K562 (cell line): Measurements from ENCODE around the gene PREX1. TPM values are rescaled to one million over a fixed set of nuclear protein-coding genes. Genes with fewer than 3 reads are reported as not detected.

Experiments used
- ATAC-seq: fragments of 200-7000 bp; cut with Tn5 transposase; 3 replicates; pipeline ENCODE4 v1.9.1; 2020; ENCODE audit warnings: moderate library complexity
- BruUV-seq: library from RNA; stranded (reverse); fragments of 400-500 nt; replicated peaks from 2 replicates; lab custom pipeline; 2021; lab: Mats Ljungman, UMichigan
- CTCF ChIA-PET: fragments of 300-600 bp; formaldehyde crosslinking; extraction: SDS; loops from one replicate; lab custom pipeline; 2021; ENCODE audit warnings: low intra/inter-chr PET ratio; lab: Yijun Ruan, JAX
- POLR2A ChIA-PET: fragments of 300-600, 350-650 bp; sonication (Branson Sonifier 250); formaldehyde crosslinking; extraction: SDS; loops from one replicate; lab custom pipeline; 2021; ENCODE audit warnings: antibody characterized with exemption, inconsistent platforms; lab: Yijun Ruan, JAX
- DNase-seq, 4 experiments: peaks; one replicate each; pipeline versions ENCODE4 v3.0.0 to v3.0.0-alpha.2; 2011 to 2018; ENCODE audit warnings: low spot score in 3 of 4, mixed read lengths in 3 of 4; ENCODE audit errors: extremely low read depth in 1 of 4
- FAIRE-seq: peaks from 2 replicates; lab custom pipeline; 2011; peaks lifted over from hg19 to GRCh38; lab: Jason Lieb, UNC
- H2AFZ ChIP-seq: 2 replicates; pipeline ENCODE4 v1.6.0; 2011; ENCODE audit warnings: low read depth, low read length, control low read depth, inconsistent platforms
- H3K27ac ChIP-seq: fragments of 200-600 bp; 3 replicates; pipeline ENCODE4 v1.8.0; 2011; ENCODE audit warnings: low read depth, mild to moderate bottlenecking, control low read depth, inconsistent platforms, low read length, moderate library complexity, mixed read lengths; ENCODE audit errors: extremely low read depth
- H3K27me3 ChIP-seq, 2 experiments: fragments of 300-600 bp in 1 of 2; 2 replicates in 1 of 2; 3 replicates in 1 of 2; pipeline versions ENCODE4 v1.6.0 to v1.8.0; 2011; ENCODE audit warnings: inconsistent platforms in 2 of 2, low read length in 2 of 2, mild to moderate bottlenecking in 1 of 2, mixed read lengths in 1 of 2, moderate library complexity in 1 of 2; ENCODE audit not compliant: control insufficient read depth in 2 of 2, insufficient read depth in 2 of 2
- H3K36me3 ChIP-seq: fragments of 300-600 bp; 3 replicates; pipeline ENCODE4 v1.8.0; 2011; ENCODE audit warnings: mild to moderate bottlenecking, low read length, inconsistent platforms; ENCODE audit not compliant: control insufficient read depth, insufficient read depth
- H3K4me1 ChIP-seq, 2 experiments: fragments of 200-600 bp in 1 of 2; replicated peaks in 1 of 2; 2 replicates in 1 of 2; 3 replicates in 1 of 2; pipeline versions ENCODE4 v1.5.1 to v1.8.0; 2011; ENCODE audit warnings: inconsistent platforms in 2 of 2, low read length in 2 of 2, mild to moderate bottlenecking in 1 of 2, mixed read lengths in 1 of 2, moderate library complexity in 1 of 2; ENCODE audit not compliant: control insufficient read depth in 2 of 2, insufficient read depth in 2 of 2
- H3K4me2 ChIP-seq: 2 replicates; pipeline ENCODE4 v1.6.1; 2011; ENCODE audit warnings: low read length, control low read depth, inconsistent platforms, mixed read lengths; ENCODE audit not compliant: insufficient read depth
- H3K4me3 ChIP-seq: fragments of 200-600 bp; sonication (generic), shearing (Covaris generic); 2 replicates; pipeline ENCODE4 v1.5.1; 2016; ENCODE audit warnings: control low read depth, inconsistent platforms
- H3K79me2 ChIP-seq: fragments of 200-600 bp; 3 replicates; pipeline ENCODE4 v1.8.0; 2011; ENCODE audit warnings: low read length, inconsistent platforms; ENCODE audit not compliant: control insufficient read depth, insufficient read depth
- H3K9ac ChIP-seq, 2 experiments: 2 replicates each; pipeline versions ENCODE4 v1.6.0 to v1.6.1; 2011; ENCODE audit warnings: low read depth in 2 of 2, low read length in 2 of 2, control low read depth in 1 of 2, inconsistent platforms in 1 of 2, mild to moderate bottlenecking in 1 of 2, mixed read lengths in 1 of 2; ENCODE audit not compliant: insufficient read depth in 1 of 2
- H3K9me1 ChIP-seq: one replicate; pipeline ENCODE4 v1.6.0; 2011; ENCODE audit warnings: inconsistent platforms, mild to moderate bottlenecking, low read length, moderate library complexity; ENCODE audit not compliant: control insufficient read depth, insufficient read depth
- H3K9me3 ChIP-seq: replicated peaks from 2 replicates; pipeline ENCODE4 v1.5.1; 2011; ENCODE audit warnings: low read depth, low read length, inconsistent platforms; ENCODE audit not compliant: control insufficient read depth, insufficient read depth
- H4K20me1 ChIP-seq: replicated peaks from 2 replicates; pipeline ENCODE4 v1.6.1; 2011; ENCODE audit warnings: low read length, inconsistent platforms, mixed read lengths; ENCODE audit not compliant: control insufficient read depth, insufficient read depth
- BCOR ChIP-seq: fragments of 450-650 bp; IDR thresholded peaks from 2 replicates; pipeline ENCODE4 v1.6.1; 2016
- BHLHE40 ChIP-seq: IDR thresholded peaks from 2 replicates; pipeline ENCODE4 v1.6.1; 2011; ENCODE audit warnings: low read length, improper control_type of control experiment
- CBX3 ChIP-seq, 2 experiments: IDR thresholded peaks; 1 replicate in 1 of 2; 2 replicates in 1 of 2; pipeline ENCODE4 v1.6.1; 2012; ENCODE audit warnings: inconsistent platforms in 2 of 2, low read length in 2 of 2, borderline replicate concordance in 1 of 2, control low read depth in 1 of 2
- CBX5 ChIP-seq: IDR thresholded peaks from 2 replicates; pipeline ENCODE4 v1.6.1; 2014; ENCODE audit warnings: low read depth, borderline replicate concordance
- GABPB1 ChIP-seq: sonication (generic); formaldehyde crosslinking; IDR thresholded peaks from 2 replicates; pipeline ENCODE4 v1.8.0; 2022; ENCODE audit warnings: mild to moderate bottlenecking, missing genetic modification reagents
- HEY1 ChIP-seq: fragments of 250-450 bp; sonication (Bioruptor Pico); IDR thresholded peaks from 2 replicates; pipeline ENCODE4 v1.5.0; 2020; ENCODE audit warnings: mild to moderate bottlenecking, moderate library complexity, borderline replicate concordance
- KDM1A ChIP-seq, 2 experiments: fragments of 450-650 bp; IDR thresholded peaks; 2 replicates each; pipeline ENCODE4 v1.6.1; 2016; ENCODE audit warnings: mild to moderate bottlenecking in 2 of 2
- MIER1 ChIP-seq: fragments of 450-650 bp; IDR thresholded peaks from 2 replicates; pipeline ENCODE4 v1.6.1; 2016; ENCODE audit warnings: antibody characterized with exemption, mild to moderate bottlenecking, low read depth
- MTA1 ChIP-seq: fragments of 450-650 bp; IDR thresholded peaks from 2 replicates; pipeline ENCODE4 v1.6.1; 2017; ENCODE audit warnings: borderline replicate concordance
- MTA3 ChIP-seq: fragments of 450-650 bp; formaldehyde crosslinking; IDR thresholded peaks from 2 replicates; pipeline ENCODE4 v1.6.1; 2017; ENCODE audit warnings: mild to moderate bottlenecking, borderline replicate concordance
- MYBL2 ChIP-seq, 2 experiments: fragments of 450-650 bp in 1 of 2; sonication (generic) in 1 of 2; formaldehyde crosslinking in 1 of 2; IDR thresholded peaks; 2 replicates each; pipeline versions ENCODE4 v1.6.1 to v1.8.1; 2017 to 2022; ENCODE audit warnings: borderline replicate concordance in 1 of 2, inconsistent platforms in 1 of 2, low read depth in 1 of 2, mild to moderate bottlenecking in 1 of 2, missing genetic modification reagents in 1 of 2, moderate library complexity in 1 of 2
- NELFE ChIP-seq: IDR thresholded peaks from 2 replicates; pipeline ENCODE4 v1.6.1; 2011; ENCODE audit warnings: mild to moderate bottlenecking; ENCODE audit not compliant: insufficient read depth, insufficient read length
- NUFIP1 ChIP-seq: fragments of 450-650 bp; IDR thresholded peaks from 2 replicates; pipeline ENCODE4 v1.6.1; 2018; ENCODE audit not compliant: partially characterized antibody
- RAD51 ChIP-seq: fragments of 450-650 bp; IDR thresholded peaks from 2 replicates; pipeline ENCODE4 v1.7.1; 2016; ENCODE audit warnings: low read depth, mild to moderate bottlenecking, borderline replicate concordance
- THRA ChIP-seq: fragments of 450-650 bp; IDR thresholded peaks from 2 replicates; pipeline ENCODE4 v1.6.1; 2017; ENCODE audit warnings: mild to moderate bottlenecking, moderate library complexity
- TOE1 ChIP-seq, 2 experiments: fragments of 450-650 bp in 1 of 2; sonication (generic) in 1 of 2; formaldehyde crosslinking in 1 of 2; IDR thresholded peaks; 2 replicates each; pipeline versions ENCODE4 v1.7.1 to v1.8.0; 2016 to 2022; ENCODE audit warnings: borderline replicate concordance in 2 of 2, mild to moderate bottlenecking in 2 of 2, antibody characterized with exemption in 1 of 2, inconsistent platforms in 1 of 2, low read depth in 1 of 2, missing genetic modification reagents in 1 of 2, moderate library complexity in 1 of 2
- ZNF436 ChIP-seq: fragments of 250-450, 450-650 bp; sonication (Bioruptor Pico); formaldehyde crosslinking; IDR thresholded peaks from 2 replicates; pipeline ENCODE4 v1.7.0; 2020; ENCODE audit warnings: mild to moderate bottlenecking
- ZNF512 ChIP-seq: IDR thresholded peaks from 2 replicates; pipeline ENCODE4 v1.6.1; 2016; ENCODE audit warnings: missing genetic modification characterization, missing compliant biosample characterization
- WGBS: fragments of 100-300 bp; shearing (Covaris generic); methylation state at CpG from one replicate; pipeline ENCODE4 v1.1.6; 2016; ENCODE audit warnings: low coverage, mixed read lengths; ENCODE audit not compliant: insufficient coverage; ENCODE audit errors: missing lambda C conversion rate; 5-methylcytosine and 5-hydroxymethylcytosine counted together
- in situ Hi-C: fragments of 300-500 bp; cut with MboI; formaldehyde crosslinking; loops from 4 replicates; pipeline ENCODE4 v1.15.0; 2018; ENCODE audit warnings: inconsistent platforms, mixed read lengths
- intact Hi-C: fragments of 100-400 bp; cut with micrococcal nuclease; formaldehyde crosslinking; loops from 2 replicates; pipeline ENCODE4 v1.14.2; 2022
- polyA plus RNA-seq, 8 experiments: library from polyadenylated mRNA; depleted of rRNA in 4 of 8; stranded (reverse) in 5 of 8; unstranded in 3 of 8; fragments of >200 nt; fragmentation: Nextera tagmentation in 2 of 8; fragmentation: Illumina TruSeq in 1 of 8; extraction: Ambion mirVana in 2 of 8; extraction: Trizol in 1 of 8; gene quantifications; 2 replicates each; pipeline versions ENCODE4 v1.2.1 to v1.2.3, GENCODE V29; 2011 to 2014; ENCODE audit warnings: inconsistent platforms in 1 of 8, missing spikeins in 1 of 8
- total RNA-seq, 7 experiments: library from RNA; depleted of rRNA in 6 of 7; stranded (reverse); fragments of >200 nt in 6 of 7; fragmentation: Illumina TruSeq in 2 of 7; extraction: Trizol in 2 of 7; gene quantifications; 2 replicates each; pipeline versions ENCODE4 v1.2.1 to v1.2.3, GENCODE V29; 2011 to 2021; ENCODE audit warnings: low replicate concordance in 1 of 7

PREX1 gene
- total and polyA plus RNA-seq, 9 of the 15 experiments (the other 6 are each of a cell fraction or from before 2014, with no cell fraction given) = 0.37 to 10.4 (median 4.8) TPM

GRCh38 chr20:48769069-48769983 is 58.5 kb downstream of the PREX1 start:
- H3K4me1 ChIP-seq = peaks cover 4 to 10% of the 10 kb centered on the region in 2 experiments; a peak in 3 of 5 replicates
- 11% methylated on average over 17 of the region's 21 CpGs for WGBS
- BruUV-seq = no TSS peak
- H3K27ac ChIP-seq = no peak overlapping the region
- FAIRE-seq (peak; percentile 40), DNase-seq (peak; percentile 28 to 55 (median 36)), ATAC-seq (peak; percentile 60)
- no peak overlapping the region for H2AFZ ChIP-seq
- intact Hi-C loops (no loop called here), in situ Hi-C loops (no loop called here)
- peaks cover 22% of the 10 kb centered on the region for H4K20me1 ChIP-seq
- H3K9me3 ChIP-seq = no peaks in the 10 kb centered on the region
- ChIA-PET CTCF (no interaction called here), POLR2A (interaction anchor here (0.6 to 0.8 kb wide), 2 partner anchors 112 to 172 kb away, joined by 3 read pairs; no protein-coding TSS in a partner anchor)
- no peak overlapping the region for H3K4me2 ChIP-seq
- H3K9ac ChIP-seq = no peak overlapping the region; a peak in 1 of 4 replicates
- H3K4me3 ChIP-seq = no peak overlapping the region
- H3K27me3 ChIP-seq = peaks cover 7 to 20% of the 10 kb centered on the region in 2 experiments; a peak in 3 of 5 replicates
- H3K36me3 ChIP-seq = no peaks in the 10 kb centered on the region
- H3K79me2 ChIP-seq = no peaks in the 10 kb centered on the region
- no peaks in the 10 kb centered on the region for H3K9me1 ChIP-seq
- 0 out of 2 replicates have a peak, but pooled peaks have one; percentile 47 for TF ChIP-seq MTA1
- TF ChIP-seq BHLHE40 = 0 out of 2 replicates have a peak, but pooled peaks have one; percentile 10
- no peak for TF ChIP-seq MIER1
- TF ChIP-seq TOE1 (IDR thresholded peaks at IDR 0.05; ENCODE audit: borderline replicate concordance) = peak; percentile 55; the same call in 1 of the 2 replicates
- no peak for TF ChIP-seq TOE1 (CRISPR knock-in tag; IDR thresholded peaks at IDR 0.05; ENCODE audit: borderline replicate concordance, low read depth)
- TF ChIP-seq NUFIP1 = no peak
- TF ChIP-seq HEY1 (CRISPR knock-in tag) = no peak
- peak; percentile 68 to 75 for TF ChIP-seq KDM1A (IDR thresholded peaks at IDR 0.05)
- no peak for TF ChIP-seq CBX3 (IDR thresholded peaks at IDR 0.05; ENCODE audit: borderline replicate concordance in 1 of 2, low read length in 2 of 2)
- no peak for TF ChIP-seq ZNF512 (tag)
- no peak for TF ChIP-seq MYBL2 (IDR thresholded peaks at IDR 0.05; ENCODE audit: low read depth)
- TF ChIP-seq MYBL2 (CRISPR knock-in tag; IDR thresholded peaks at IDR 0.05; ENCODE audit: borderline replicate concordance) = no peak
- TF ChIP-seq CBX5 = no peak
- no peak; the same call in 1 of the 2 replicates for TF ChIP-seq RAD51
- TF ChIP-seq ZNF436 (CRISPR knock-in tag) = peak; percentile 38; the same call in 1 of the 2 replicates
- TF ChIP-seq THRA = no peak
- TF ChIP-seq MTA3 = 0 out of 2 replicates have a peak, but pooled peaks have one; percentile 23
- no peak for TF ChIP-seq GABPB1 (CRISPR knock-in tag)
- no peak for TF ChIP-seq NELFE
- TF ChIP-seq BCOR = peak; percentile 90
